ENCODE measurements around the gene RALB. TPM values are rescaled to one million over a fixed set of nuclear protein-coding genes. Genes with fewer than 3 reads are reported as not detected.

Gene RALB
- total and polyA plus RNA-seq, 2 donors from 2014 or later: 58.5 to 64.5 TPM

- H3K4me1 ChIP-seq (ENCODE audit: control insufficient read depth in 2 of 3, insufficient read depth in 2 of 3, low read depth in 1 of 3, low read length in 3 of 3): peaks cover 0 to 5% (median 0%) of the 10 kb centered on the region in 3 donors
- H3K9ac ChIP-seq (ENCODE audit: low read length in 3 of 3): no peak overlapping the region
- H3K9me3 ChIP-seq (ENCODE audit: control insufficient read depth in 2 of 3, insufficient read depth in 1 of 3, low read length in 3 of 3): no peaks in the 10 kb centered on the region
- no peak for TF ChIP-seq CTCF (IDR thresholded peaks at IDR 0.05; ENCODE audit: borderline replicate concordance, extremely low read depth, insufficient read depth)
- H3K4me3 ChIP-seq (ENCODE audit: low read length in 3 of 3): no peak overlapping the region
- no peaks in the 10 kb centered on the region for H3K27me3 ChIP-seq (ENCODE audit: control insufficient read depth, insufficient read depth, low read length)
- intact Hi-C loops (cut with DNase I): no loop called here
- H3K36me3 ChIP-seq (ENCODE audit: control insufficient read depth in 2 of 3, insufficient read depth in 3 of 3, low read length in 3 of 3): no peaks in the 10 kb centered on the region
- DNase-seq (no peak), FAIRE-seq (no peak)
- H3K27ac ChIP-seq (ENCODE audit: low read depth in 2 of 2, low read length in 2 of 2): no peak overlapping the region
Observed at GRCh38 chr2:120235681-120236080, 17.0 kb upstream of the RALB start.

GRCh38 chr2:120236316-120236715 lies 16.3 kb upstream of the RALB start:
- Histone ChIP-seq H3K4me1 (ENCODE audit: control insufficient read depth in 2 of 3, insufficient read depth in 2 of 3, low read depth in 1 of 3, low read length in 3 of 3) (peaks cover 0 to 5% (median 0%) of the 10 kb centered on the region in 3 donors), H3K4me3 (ENCODE audit: low read length in 3 of 3) (no peak overlapping the region), H3K27me3 (ENCODE audit: control insufficient read depth, insufficient read depth, low read length) (no peaks in the 10 kb centered on the region), H3K9me3 (ENCODE audit: control insufficient read depth in 2 of 3, insufficient read depth in 1 of 3, low read length in 3 of 3) (no peaks in the 10 kb centered on the region), H3K27ac (ENCODE audit: low read depth in 2 of 2, low read length in 2 of 2) (no peak overlapping the region), H3K9ac (ENCODE audit: low read length in 3 of 3) (no peak overlapping the region), H3K36me3 (ENCODE audit: control insufficient read depth in 2 of 3, insufficient read depth in 3 of 3, low read length in 3 of 3) (no peaks in the 10 kb centered on the region)
- DNase-seq (peak in 1 of 5 donors; percentile 61), FAIRE-seq (no peak)
- no peak for TF ChIP-seq CTCF (IDR thresholded peaks at IDR 0.05; ENCODE audit: borderline replicate concordance, extremely low read depth, insufficient read depth)
- intact Hi-C loops (cut with DNase I): no loop called here

- no peak overlapping the region for H3K9ac ChIP-seq (ENCODE audit: low read length in 3 of 3)
- peaks cover 0 to 5% (median 0%) of the 10 kb centered on the region in 3 donors for H3K4me1 ChIP-seq (ENCODE audit: control insufficient read depth in 2 of 3, insufficient read depth in 2 of 3, low read depth in 1 of 3, low read length in 3 of 3)
- FAIRE-seq: no peak
- no peak for TF ChIP-seq CTCF (IDR thresholded peaks at IDR 0.05; ENCODE audit: borderline replicate concordance, extremely low read depth, insufficient read depth)
- intact Hi-C loops (cut with DNase I): no loop called here
- H3K27me3 ChIP-seq (ENCODE audit: control insufficient read depth, insufficient read depth, low read length): no peaks in the 10 kb centered on the region
- no peak overlapping the region for H3K27ac ChIP-seq (ENCODE audit: low read depth in 2 of 2, low read length in 2 of 2)
- H3K9me3 ChIP-seq (ENCODE audit: control insufficient read depth in 2 of 3, insufficient read depth in 1 of 3, low read length in 3 of 3): no peaks in the 10 kb centered on the region
- no peaks in the 10 kb centered on the region for H3K36me3 ChIP-seq (ENCODE audit: control insufficient read depth in 2 of 3, insufficient read depth in 3 of 3, low read length in 3 of 3)
- H3K4me3 ChIP-seq (ENCODE audit: low read length in 3 of 3): no peak overlapping the region
- DNase-seq: no peak
Observed at GRCh38 chr2:120236791-120237190, 15.9 kb upstream of the RALB start.

- H3K27ac ChIP-seq (ENCODE audit: low read depth in 2 of 2, low read length in 2 of 2): no peak overlapping the region
- H3K4me3 ChIP-seq (ENCODE audit: low read length in 3 of 3): no peak overlapping the region
- no peak for TF ChIP-seq CTCF (IDR thresholded peaks at IDR 0.05; ENCODE audit: borderline replicate concordance, extremely low read depth, insufficient read depth)
- no peaks in the 10 kb centered on the region for H3K27me3 ChIP-seq (ENCODE audit: control insufficient read depth, insufficient read depth, low read length)
- intact Hi-C loops (cut with DNase I): no loop called here
- DNase-seq (peak in 1 of 5 donors; percentile 63), FAIRE-seq (no peak)
- H3K4me1 ChIP-seq (ENCODE audit: control insufficient read depth in 2 of 3, insufficient read depth in 2 of 3, low read depth in 1 of 3, low read length in 3 of 3): peaks cover 0 to 5% (median 0%) of the 10 kb centered on the region in 3 donors
- H3K36me3 ChIP-seq (ENCODE audit: control insufficient read depth in 2 of 3, insufficient read depth in 3 of 3, low read length in 3 of 3): no peaks in the 10 kb centered on the region
- no peak overlapping the region for H3K9ac ChIP-seq (ENCODE audit: low read length in 3 of 3)
- no peaks in the 10 kb centered on the region for H3K9me3 ChIP-seq (ENCODE audit: control insufficient read depth in 2 of 3, insufficient read depth in 1 of 3, low read length in 3 of 3)
Observed at GRCh38 chr2:120237491-120237902, 15.2 kb upstream of the RALB start.

Measured in kidney (tissue), 14 donors.